Measurements from ENCODE around the gene RNF123.

DNA sequence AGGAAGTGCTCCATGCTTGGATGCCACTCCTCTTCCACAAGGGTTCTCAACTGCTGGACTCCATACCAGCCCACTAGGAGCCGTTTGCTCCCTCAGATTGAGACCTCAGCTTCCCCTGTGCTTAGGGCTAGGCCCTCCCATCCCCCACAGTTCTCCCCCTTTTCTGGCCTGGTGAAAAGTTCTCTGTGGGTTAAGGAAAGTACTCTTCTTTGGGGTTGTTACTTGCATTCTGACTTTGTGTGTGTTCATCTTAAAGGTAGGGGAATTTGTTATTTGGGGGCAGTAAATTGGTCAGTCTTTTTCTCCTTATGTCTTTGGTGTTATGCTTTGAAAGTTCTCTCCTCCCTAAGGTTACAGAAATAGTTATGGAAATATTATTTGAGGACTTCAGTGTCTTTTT, 39.2 kb upstream of the RNF123 start:
- no peak for TF ChIP-seq EZH2 (IDR thresholded peaks at IDR 0.05; ENCODE audit: insufficient read depth, poor library complexity, severe bottlenecking)
- TF ChIP-seq EZH2phosphoT487 (IDR thresholded peaks at IDR 0.05; ENCODE audit: insufficient read depth, low read depth): no peak
